Astrocyte of the spinal cord (primary cell): ENCODE results near the gene PAPPA2.

ENCODE experiments used
- DNase-seq: peaks from one replicate; pipeline ENCODE4 v3.0.0; 2011; ENCODE audit warnings: low read depth, low spot score
- H3K4me3 ChIP-seq: 2 replicates; pipeline ENCODE4 v1.5.1; 2011; ENCODE audit warnings: low read depth, mild to moderate bottlenecking, low read length, moderate library complexity
- in situ Hi-C: cut with HindIII; loops from 2 replicates; pipeline ENCODE4 v1.10.0; 2017; ENCODE audit warnings: low sequenced_read_pairs
- TF ChIP-seq, protein P1 (sequence below): IDR thresholded peaks from 2 replicates; pipeline ENCODE4 v1.5.1; 2012; ENCODE audit warnings: low read depth, mild to moderate bottlenecking, low read length, inconsistent platforms

Gene PAPPA2

DNA sequence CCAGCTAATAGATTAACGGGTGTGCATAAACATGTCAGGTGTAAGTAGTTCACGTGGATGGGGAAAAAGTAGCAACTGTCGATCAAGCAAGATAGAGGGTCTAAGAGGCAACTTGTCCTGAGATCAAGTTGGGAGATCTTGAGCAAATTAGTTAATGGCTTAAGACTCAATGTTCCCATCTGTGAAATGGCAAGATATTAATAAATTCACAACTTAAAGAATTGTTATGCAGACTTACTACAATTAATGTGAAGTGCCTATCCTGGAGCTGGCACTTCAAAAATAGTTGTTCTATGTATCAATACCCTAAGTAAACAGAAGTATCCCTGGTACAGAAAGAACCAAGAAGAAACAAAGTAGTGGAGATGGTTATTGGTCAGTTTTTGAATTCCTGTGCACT is 389.1 kb downstream of the PAPPA2 start:
- DNase-seq = no peak
- no peak overlapping the region for H3K4me3 ChIP-seq
- TF ChIP-seq, protein P1, sequence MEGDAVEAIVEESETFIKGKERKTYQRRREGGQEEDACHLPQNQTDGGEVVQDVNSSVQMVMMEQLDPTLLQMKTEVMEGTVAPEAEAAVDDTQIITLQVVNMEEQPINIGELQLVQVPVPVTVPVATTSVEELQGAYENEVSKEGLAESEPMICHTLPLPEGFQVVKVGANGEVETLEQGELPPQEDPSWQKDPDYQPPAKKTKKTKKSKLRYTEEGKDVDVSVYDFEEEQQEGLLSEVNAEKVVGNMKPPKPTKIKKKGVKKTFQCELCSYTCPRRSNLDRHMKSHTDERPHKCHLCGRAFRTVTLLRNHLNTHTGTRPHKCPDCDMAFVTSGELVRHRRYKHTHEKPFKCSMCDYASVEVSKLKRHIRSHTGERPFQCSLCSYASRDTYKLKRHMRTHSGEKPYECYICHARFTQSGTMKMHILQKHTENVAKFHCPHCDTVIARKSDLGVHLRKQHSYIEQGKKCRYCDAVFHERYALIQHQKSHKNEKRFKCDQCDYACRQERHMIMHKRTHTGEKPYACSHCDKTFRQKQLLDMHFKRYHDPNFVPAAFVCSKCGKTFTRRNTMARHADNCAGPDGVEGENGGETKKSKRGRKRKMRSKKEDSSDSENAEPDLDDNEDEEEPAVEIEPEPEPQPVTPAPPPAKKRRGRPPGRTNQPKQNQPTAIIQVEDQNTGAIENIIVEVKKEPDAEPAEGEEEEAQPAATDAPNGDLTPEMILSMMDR = no peak
- in situ Hi-C loops = no loop called here

DNA sequence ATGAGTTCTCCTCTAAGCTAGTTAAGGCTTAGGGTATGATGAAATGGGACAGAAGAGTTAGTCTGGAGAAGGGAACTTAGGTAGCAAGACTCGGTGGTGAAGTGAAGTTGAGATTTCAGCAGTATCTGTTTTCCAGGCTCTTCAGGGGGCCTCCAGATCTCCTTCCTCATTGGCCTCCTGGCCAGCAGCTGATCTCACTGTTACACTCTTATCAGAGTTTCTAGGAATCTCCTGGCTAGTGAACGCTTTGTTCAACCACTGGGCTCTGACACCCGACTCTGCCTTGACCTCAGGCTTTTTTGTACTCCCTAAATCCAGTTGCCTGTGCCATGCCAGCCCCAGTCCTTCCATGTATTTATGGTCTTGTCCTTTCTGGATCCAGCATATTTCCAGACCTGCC is 390.5 kb downstream of the PAPPA2 start:
- in situ Hi-C loops = no loop called here
- no peak overlapping the region for H3K4me3 ChIP-seq
- TF ChIP-seq, protein P1 = no peak
- DNase-seq = no peak

DNA sequence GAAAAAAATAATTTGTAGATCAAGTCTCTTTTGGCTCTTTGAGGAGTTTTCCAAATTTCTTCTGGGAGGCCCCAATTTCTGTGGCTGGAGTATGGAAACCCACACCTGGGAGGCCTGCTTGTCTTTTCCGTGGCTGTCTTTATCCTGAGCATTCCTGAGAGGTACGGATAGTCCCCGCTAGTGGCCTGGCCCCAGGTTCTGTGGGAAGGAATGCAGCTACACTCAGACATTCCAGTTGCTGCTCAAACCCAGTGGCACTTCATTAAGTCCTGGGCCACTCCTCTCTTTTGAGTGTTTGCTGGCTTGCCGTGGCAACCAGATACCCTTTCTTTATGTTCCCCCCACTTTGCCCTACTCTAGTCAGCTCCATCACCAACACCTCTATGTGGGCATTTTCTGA is 391.1 kb downstream of the PAPPA2 start:
- DNase-seq = no peak
- H3K4me3 ChIP-seq = no peak overlapping the region
- TF ChIP-seq, protein P1 = no peak
- in situ Hi-C loops = no loop called here

DNA sequence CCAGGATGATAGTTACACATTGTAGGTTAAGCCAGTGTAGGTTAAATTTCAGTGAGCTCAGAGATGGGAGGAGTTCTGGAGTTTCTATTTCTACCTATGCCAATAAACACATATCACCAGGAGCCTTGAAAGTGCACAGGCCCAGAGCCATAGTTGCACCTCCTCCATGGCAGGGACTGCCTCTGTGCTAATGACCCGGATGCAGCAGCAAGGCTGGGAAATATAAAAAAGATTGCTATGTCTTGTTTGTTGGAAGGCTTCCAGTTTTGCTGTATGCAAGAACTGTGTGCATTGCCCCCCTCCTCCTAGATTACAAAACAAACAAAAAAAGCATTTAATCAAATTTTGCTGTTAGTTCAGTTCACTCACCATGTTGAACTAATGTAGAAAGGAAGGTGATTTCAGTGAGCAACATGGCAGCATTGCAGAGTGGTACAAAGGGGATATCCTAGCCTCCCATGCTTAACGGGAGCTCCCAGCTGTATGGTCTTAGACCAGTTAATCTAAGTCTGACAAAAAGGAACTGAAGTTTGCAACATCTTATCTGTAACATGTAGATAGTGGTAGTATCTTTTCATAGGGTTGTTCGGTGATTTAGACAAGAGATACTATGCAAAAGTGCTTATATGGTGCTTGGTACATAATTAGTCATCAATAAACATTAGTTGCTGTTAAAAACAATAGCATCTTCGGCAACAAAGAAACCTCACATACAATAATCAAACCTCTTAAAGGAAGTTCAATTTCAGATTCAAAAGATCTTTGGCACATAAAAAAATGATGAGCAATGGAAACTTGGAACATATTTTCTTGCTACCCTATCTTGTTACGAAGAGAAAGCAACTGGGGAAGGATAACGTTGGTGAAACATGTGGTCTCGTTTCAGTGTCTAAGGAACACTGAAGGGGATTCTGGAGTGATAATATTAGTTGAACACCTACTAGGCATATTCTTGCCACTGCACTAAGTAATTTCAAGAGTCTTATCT is 392.1 kb downstream of the PAPPA2 start:
- in situ Hi-C loops = no loop called here
- no peak for DNase-seq

DNA sequence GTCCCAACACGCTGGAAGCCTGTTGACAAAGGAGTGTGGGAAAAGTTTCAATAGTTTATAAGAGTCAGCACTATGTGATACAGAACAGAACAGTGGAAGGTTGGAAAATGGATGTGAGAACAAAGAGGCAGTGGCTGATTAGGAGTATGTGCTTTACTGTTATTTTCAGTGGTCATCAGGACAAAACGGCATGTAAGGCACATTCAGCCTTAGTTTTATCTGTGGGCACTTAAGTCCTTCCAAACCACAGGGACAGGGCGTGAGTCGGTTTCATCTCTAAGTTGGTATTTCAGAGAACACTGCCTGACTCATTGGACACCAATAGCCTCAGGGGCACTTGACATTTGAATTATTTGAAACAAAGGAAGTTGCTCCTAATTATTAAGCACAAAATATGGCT is 394.7 kb downstream of the PAPPA2 start:
- DNase-seq = no peak
- TF ChIP-seq, protein P1 = no peak
- in situ Hi-C loops = no loop called here
- no peak overlapping the region for H3K4me3 ChIP-seq

More for the DNA sequence above, 392.1 kb downstream of the PAPPA2 start:
- TF ChIP-seq, protein P1 = no peak
- no peak overlapping the region for H3K4me3 ChIP-seq

GRCh38 chr1:176858433-176858916 is 395.5 kb downstream of the PAPPA2 start:
- no peak overlapping the region for H3K4me3 ChIP-seq
- in situ Hi-C loops = no loop called here
- TF ChIP-seq, protein P1 = no peak
- no peak for DNase-seq
